Measurements from ENCODE around the gene NSL1. TPM values are rescaled to one million over a fixed set of nuclear protein-coding genes. Genes with fewer than 3 reads are reported as not detected.

The NSL1 gene
- total and polyA plus RNA-seq, 9 of the 15 experiments (the other 6 are each of a cell fraction or from before 2014, with no cell fraction given) = 53.5 to 108 (median 59.1) TPM

DNA sequence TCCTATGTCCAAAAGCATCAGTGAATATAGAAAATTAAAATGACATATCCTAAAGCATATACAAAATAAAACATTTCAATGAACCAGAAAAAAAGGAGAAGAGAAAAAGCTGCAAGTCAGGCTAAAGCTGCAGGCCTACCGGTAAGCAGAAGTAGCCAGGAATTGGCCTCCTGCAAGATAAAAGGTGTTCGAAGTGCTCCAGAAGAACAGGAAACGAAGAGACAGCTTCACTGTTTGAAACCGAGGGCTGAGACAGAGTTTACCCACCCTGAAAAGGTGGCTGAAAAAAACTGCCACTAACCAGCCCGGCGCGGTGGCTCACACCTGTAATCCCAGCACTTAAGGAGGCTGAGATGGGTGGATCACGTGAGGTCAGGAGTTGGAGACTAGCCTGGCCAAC is 37.4 kb downstream of the NSL1 start:
- BruUV-seq (replicated peaks) = no TSS peak
- Histone ChIP-seq H3K4me1 (replicated peaks in 1 of 2; ENCODE audit: control insufficient read depth in 2 of 2, insufficient read depth in 2 of 2, low read length in 2 of 2) (peaks cover 0 to 2% of the 10 kb centered on the region in 2 experiments; a peak in 1 of 5 replicates), H3K27me3 (ENCODE audit: control insufficient read depth in 2 of 2, insufficient read depth in 2 of 2, low read length in 2 of 2) (no peaks in the 10 kb centered on the region), H2AFZ (ENCODE audit: low read depth, low read length) (no peak overlapping the region), H3K9me1 (ENCODE audit: control insufficient read depth, insufficient read depth, low read length) (peaks cover 2% of the 10 kb centered on the region), H3K79me2 (ENCODE audit: control insufficient read depth, insufficient read depth, low read length) (peaks cover 24% of the 10 kb centered on the region), H3K9me3 (replicated peaks; ENCODE audit: control insufficient read depth, insufficient read depth, low read depth, low read length) (no peaks in the 10 kb centered on the region), H4K20me1 (replicated peaks; ENCODE audit: control insufficient read depth, insufficient read depth, low read length) (peaks cover 7% of the 10 kb centered on the region; the same call in 1 of the 2 replicates), H3K4me2 (ENCODE audit: insufficient read depth, low read length) (no peak overlapping the region), H3K36me3 (ENCODE audit: control insufficient read depth, insufficient read depth, low read length) (peaks cover 16% of the 10 kb centered on the region), H3K27ac (ENCODE audit: extremely low read depth, low read depth, low read length) (no peak overlapping the region), H3K4me3 (no peak overlapping the region), H3K9ac (ENCODE audit: insufficient read depth in 1 of 2, low read depth in 2 of 2, low read length in 2 of 2) (no peak overlapping the region; a peak in 1 of 4 replicates)
- WGBS (ENCODE audit: insufficient coverage, low coverage, missing lambda C conversion rate) = 67% methylated on average over 8 of the region's 8 CpGs
- in situ Hi-C loops (cut with MboI) = no loop called here
- no peak for ATAC-seq
- intact Hi-C loops (cut with micrococcal nuclease) = no loop called here
- DNase-seq (ENCODE audit: extremely low read depth in 1 of 4, low spot score in 3 of 4) = no peak
- no peak for FAIRE-seq
- no peak for TF ChIP-seq LARP7 (IDR thresholded peaks at IDR 0.05)
- TF ChIP-seq, protein P1, sequence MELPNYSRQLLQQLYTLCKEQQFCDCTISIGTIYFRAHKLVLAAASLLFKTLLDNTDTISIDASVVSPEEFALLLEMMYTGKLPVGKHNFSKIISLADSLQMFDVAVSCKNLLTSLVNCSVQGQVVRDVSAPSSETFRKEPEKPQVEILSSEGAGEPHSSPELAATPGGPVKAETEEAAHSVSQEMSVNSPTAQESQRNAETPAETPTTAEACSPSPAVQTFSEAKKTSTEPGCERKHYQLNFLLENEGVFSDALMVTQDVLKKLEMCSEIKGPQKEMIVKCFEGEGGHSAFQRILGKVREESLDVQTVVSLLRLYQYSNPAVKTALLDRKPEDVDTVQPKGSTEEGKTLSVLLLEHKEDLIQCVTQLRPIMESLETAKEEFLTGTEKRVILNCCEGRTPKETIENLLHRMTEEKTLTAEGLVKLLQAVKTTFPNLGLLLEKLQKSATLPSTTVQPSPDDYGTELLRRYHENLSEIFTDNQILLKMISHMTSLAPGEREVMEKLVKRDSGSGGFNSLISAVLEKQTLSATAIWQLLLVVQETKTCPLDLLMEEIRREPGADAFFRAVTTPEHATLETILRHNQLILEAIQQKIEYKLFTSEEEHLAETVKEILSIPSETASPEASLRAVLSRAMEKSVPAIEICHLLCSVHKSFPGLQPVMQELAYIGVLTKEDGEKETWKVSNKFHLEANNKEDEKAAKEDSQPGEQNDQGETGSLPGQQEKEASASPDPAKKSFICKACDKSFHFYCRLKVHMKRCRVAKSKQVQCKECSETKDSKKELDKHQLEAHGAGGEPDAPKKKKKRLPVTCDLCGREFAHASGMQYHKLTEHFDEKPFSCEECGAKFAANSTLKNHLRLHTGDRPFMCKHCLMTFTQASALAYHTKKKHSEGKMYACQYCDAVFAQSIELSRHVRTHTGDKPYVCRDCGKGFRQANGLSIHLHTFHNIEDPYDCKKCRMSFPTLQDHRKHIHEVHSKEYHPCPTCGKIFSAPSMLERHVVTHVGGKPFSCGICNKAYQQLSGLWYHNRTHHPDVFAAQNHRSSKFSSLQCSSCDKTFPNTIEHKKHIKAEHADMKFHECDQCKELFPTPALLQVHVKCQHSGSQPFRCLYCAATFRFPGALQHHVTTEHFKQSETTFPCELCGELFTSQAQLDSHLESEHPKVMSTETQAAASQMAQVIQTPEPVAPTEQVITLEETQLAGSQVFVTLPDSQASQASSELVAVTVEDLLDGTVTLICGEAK (IDR thresholded peaks at IDR 0.05) = no peak
- TF ChIP-seq, protein P1 (CRISPR knock-in tag; IDR thresholded peaks at IDR 0.05) = no peak
- no peak for TF ChIP-seq ZFX (CRISPR knock-in tag; IDR thresholded peaks at IDR 0.05)
- no peak for TF ChIP-seq ZNF436 (CRISPR knock-in tag; IDR thresholded peaks at IDR 0.05)
- no peak for TF ChIP-seq CXXC5 (CRISPR knock-in tag; IDR thresholded peaks at IDR 0.05)
- TF ChIP-seq, protein P2, sequence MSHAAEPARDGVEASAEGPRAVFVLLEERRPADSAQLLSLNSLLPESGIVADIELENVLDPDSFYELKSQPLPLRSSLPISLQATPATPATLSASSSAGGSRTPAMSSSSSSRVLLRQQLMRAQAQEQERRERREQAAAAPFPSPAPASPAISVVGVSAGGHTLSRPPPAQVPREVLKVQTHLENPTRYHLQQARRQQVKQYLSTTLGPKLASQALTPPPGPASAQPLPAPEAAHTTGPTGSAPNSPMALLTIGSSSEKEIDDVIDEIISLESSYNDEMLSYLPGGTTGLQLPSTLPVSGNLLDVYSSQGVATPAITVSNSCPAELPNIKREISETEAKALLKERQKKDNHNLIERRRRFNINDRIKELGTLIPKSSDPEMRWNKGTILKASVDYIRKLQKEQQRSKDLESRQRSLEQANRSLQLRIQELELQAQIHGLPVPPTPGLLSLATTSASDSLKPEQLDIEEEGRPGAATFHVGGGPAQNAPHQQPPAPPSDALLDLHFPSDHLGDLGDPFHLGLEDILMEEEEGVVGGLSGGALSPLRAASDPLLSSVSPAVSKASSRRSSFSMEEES (CRISPR knock-in tag; IDR thresholded peaks at IDR 0.05) = no peak
- no peak for TF ChIP-seq POLR2B (IDR thresholded peaks at IDR 0.05; ENCODE audit: low read depth, partially characterized antibody)
- no peak for TF ChIP-seq DPF2 (IDR thresholded peaks at IDR 0.05)
- CTCF ChIA-PET (ENCODE audit: low intra/inter-chr PET ratio) = no interaction called here
- POLR2A ChIA-PET = interaction anchor here (0.5 to 1.0 kb wide), 3 partner anchors 13 to 308 kb away, joined by 3 to 4 read pairs (median 3); no protein-coding TSS in a partner anchor

All from K562 (cell line).